C4-2B (cell line): ENCODE measurements around the gene SOBP.

Experiments used
- H3K27ac ChIP-seq: fragments of 450-650 bp; 2 replicates; pipeline ENCODE4 v1.5.1; 2017
- ZFX ChIP-seq: fragments of 450-650 bp; IDR thresholded peaks from 2 replicates; pipeline ENCODE4 v1.6.1; 2017
- TF ChIP-seq, protein P1 (sequence below): fragments of 450-650 bp; conservative IDR thresholded peaks from 2 replicates; pipeline ENCODE4 v1.5.1; 2017; ENCODE audit warnings: mild to moderate bottlenecking

Gene SOBP

GRCh38 chr6:107602321-107603005 lies 112.5 kb downstream of the SOBP start:
- H3K27ac ChIP-seq: no peak overlapping the region

DNA sequence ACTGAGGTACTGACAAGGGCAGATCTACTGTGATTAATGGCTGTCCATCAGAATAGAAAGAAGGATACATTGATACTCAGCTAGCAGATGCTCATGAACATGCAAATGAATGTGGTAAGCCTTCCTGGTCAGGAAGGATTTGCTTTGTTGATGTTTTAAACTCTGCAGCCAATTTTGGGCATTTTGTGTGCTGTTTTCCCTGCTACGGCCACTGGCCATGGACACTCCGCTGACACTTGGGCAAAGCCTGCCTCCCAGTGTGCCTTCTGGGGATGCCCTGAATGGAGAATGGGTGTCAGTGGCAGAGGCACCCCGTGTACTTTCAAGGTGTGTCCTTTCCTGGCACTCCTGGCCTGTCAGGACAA lies 113.1 kb downstream of the SOBP start:
- TF ChIP-seq, protein P1, sequence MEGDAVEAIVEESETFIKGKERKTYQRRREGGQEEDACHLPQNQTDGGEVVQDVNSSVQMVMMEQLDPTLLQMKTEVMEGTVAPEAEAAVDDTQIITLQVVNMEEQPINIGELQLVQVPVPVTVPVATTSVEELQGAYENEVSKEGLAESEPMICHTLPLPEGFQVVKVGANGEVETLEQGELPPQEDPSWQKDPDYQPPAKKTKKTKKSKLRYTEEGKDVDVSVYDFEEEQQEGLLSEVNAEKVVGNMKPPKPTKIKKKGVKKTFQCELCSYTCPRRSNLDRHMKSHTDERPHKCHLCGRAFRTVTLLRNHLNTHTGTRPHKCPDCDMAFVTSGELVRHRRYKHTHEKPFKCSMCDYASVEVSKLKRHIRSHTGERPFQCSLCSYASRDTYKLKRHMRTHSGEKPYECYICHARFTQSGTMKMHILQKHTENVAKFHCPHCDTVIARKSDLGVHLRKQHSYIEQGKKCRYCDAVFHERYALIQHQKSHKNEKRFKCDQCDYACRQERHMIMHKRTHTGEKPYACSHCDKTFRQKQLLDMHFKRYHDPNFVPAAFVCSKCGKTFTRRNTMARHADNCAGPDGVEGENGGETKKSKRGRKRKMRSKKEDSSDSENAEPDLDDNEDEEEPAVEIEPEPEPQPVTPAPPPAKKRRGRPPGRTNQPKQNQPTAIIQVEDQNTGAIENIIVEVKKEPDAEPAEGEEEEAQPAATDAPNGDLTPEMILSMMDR: no peak
- TF ChIP-seq ZFX: no peak
- H3K27ac ChIP-seq: no peak overlapping the region

More at GRCh38 chr6:107602321-107603005, 112.5 kb downstream of the SOBP start:
- TF ChIP-seq, protein P1: no peak
- TF ChIP-seq ZFX: no peak

GRCh38 chr6:107604549-107604948 lies 114.6 kb downstream of the SOBP start:
- H3K27ac ChIP-seq: no peak overlapping the region
- TF ChIP-seq, protein P1: no peak
- TF ChIP-seq ZFX: no peak

DNA sequence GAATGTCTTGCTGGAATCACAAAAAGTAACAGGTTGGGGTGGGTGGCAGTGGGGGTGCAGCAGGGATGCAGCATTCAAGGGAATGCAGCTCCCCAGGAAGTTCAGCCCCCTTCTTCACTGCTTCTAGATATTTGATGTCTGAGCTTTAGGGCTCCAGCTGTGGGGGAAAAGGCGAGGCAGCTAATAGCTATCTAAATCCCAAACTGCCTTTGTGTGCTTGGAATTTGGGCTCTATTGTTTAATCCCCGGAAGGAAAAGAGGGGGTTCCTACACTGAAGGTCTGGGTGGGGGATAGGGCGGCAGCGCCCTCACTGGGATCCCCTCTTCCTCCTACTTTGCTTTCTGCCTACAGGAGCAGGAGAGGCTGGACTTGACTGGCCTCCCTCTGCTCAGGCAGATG lies 116.5 kb downstream of the SOBP start:
- H3K27ac ChIP-seq: no peak overlapping the region
- no peak for TF ChIP-seq ZFX
- TF ChIP-seq, protein P1: no peak

GRCh38 chr6:107607116-107607515 lies 117.2 kb downstream of the SOBP start:
- TF ChIP-seq ZFX: no peak
- TF ChIP-seq, protein P1: no peak
- no peak overlapping the region for H3K27ac ChIP-seq

GRCh38 chr6:107611094-107611810 lies 121.3 kb downstream of the SOBP start:
- TF ChIP-seq, protein P1: no peak
- no peak for TF ChIP-seq ZFX
- no peak overlapping the region for H3K27ac ChIP-seq

- H3K27ac ChIP-seq: no peak overlapping the region
- no peak for TF ChIP-seq ZFX
- TF ChIP-seq, protein P1: peak; percentile 7; the same call in 1 of the 2 replicates
These were observed 123.0 kb downstream of the SOBP start for GRCh38 chr6:107612762-107613415.
